HG03045 (cell line): ENCODE data around the gene CLIC5.

Experiments
- ATAC-seq: cut with Tn5 transposase; IDR thresholded peaks from one replicate; pipeline ENCODE4 v1.9.1; 2021; ENCODE audit warnings: mild to moderate bottlenecking, moderate library complexity; ENCODE audit not compliant: unreplicated experiment

CLIC5 gene

GRCh38 chr6:46000905-46001304 is 14.8 kb downstream of the CLIC5 start:
- no peak for ATAC-seq

GRCh38 chr6:45998524-45998923 is 17.1 kb downstream of the CLIC5 start:
- no peak for ATAC-seq

- ATAC-seq = no peak
These were observed 17.7 kb downstream of the CLIC5 start for GRCh38 chr6:45997875-45998506.

- ATAC-seq = no peak
These were observed 24.5 kb downstream of the CLIC5 start for GRCh38 chr6:45991189-45991588.

GRCh38 chr6:45990162-45990561 is 25.5 kb downstream of the CLIC5 start:
- peak; percentile 53 for ATAC-seq

- no peak for ATAC-seq
These were observed 27.0 kb downstream of the CLIC5 start for GRCh38 chr6:45988635-45989034.

GRCh38 chr6:45987856-45988255 is 27.8 kb downstream of the CLIC5 start:
- no peak for ATAC-seq

- ATAC-seq = no peak
These were observed 28.9 kb downstream of the CLIC5 start for GRCh38 chr6:45986746-45987274.

- no peak for ATAC-seq
These were observed 30.8 kb downstream of the CLIC5 start for GRCh38 chr6:45984788-45985425.

GRCh38 chr6:45984347-45984746 is 31.3 kb downstream of the CLIC5 start:
- no peak for ATAC-seq

GRCh38 chr6:45983062-45983461 is 32.6 kb downstream of the CLIC5 start:
- ATAC-seq = no peak

GRCh38 chr6:45982280-45983036 is 33.2 kb downstream of the CLIC5 start:
- no peak for ATAC-seq

- ATAC-seq = no peak
These were observed 34.6 kb downstream of the CLIC5 start for GRCh38 chr6:45981046-45981445.

GRCh38 chr6:45979311-45979710 is 36.3 kb downstream of the CLIC5 start:
- ATAC-seq = no peak

GRCh38 chr6:45974596-45974995 is 41.1 kb downstream of the CLIC5 start:
- ATAC-seq = no peak

GRCh38 chr6:45972795-45973503 is 42.7 kb downstream of the CLIC5 start:
- ATAC-seq = no peak

- no peak for ATAC-seq
These were observed 44.4 kb downstream of the CLIC5 start for GRCh38 chr6:45971287-45971686.

GRCh38 chr6:45970326-45970725 is 45.3 kb downstream of the CLIC5 start:
- no peak for ATAC-seq

GRCh38 chr6:45969883-45970282 is 45.8 kb downstream of the CLIC5 start:
- ATAC-seq = no peak

- no peak for ATAC-seq
These were observed 46.6 kb downstream of the CLIC5 start for GRCh38 chr6:45969026-45969425.

- no peak for ATAC-seq
These were observed 48.3 kb downstream of the CLIC5 start for GRCh38 chr6:45967363-45967762.
